Stimulated activated CD4-positive, alpha-beta T cell treated with anti-CD3 and anti-CD28 coated beads, Interleukin-2, amount 100 ng/mL, for 48 hours (primary cell): ENCODE measurements around the gene FXYD7.
"Not testable (repeated sequence)": the region's sequence is repeated elsewhere in the genome, so short reads cannot be mapped to it uniquely, and the experiment has no call there.

ENCODE experiments used
- DNase-seq, 2 donors: peaks; one replicate each; pipeline ENCODE4 v3.0.0-alpha.2; 2020

Gene FXYD7

GRCh38 chr19:35146746-35147459 lies 3.8 kb downstream of the FXYD7 start:
- no peak for DNase-seq

- no peak for DNase-seq
Observed at GRCh38 chr19:35149463-35149862, 6.4 kb downstream of the FXYD7 start.

DNA sequence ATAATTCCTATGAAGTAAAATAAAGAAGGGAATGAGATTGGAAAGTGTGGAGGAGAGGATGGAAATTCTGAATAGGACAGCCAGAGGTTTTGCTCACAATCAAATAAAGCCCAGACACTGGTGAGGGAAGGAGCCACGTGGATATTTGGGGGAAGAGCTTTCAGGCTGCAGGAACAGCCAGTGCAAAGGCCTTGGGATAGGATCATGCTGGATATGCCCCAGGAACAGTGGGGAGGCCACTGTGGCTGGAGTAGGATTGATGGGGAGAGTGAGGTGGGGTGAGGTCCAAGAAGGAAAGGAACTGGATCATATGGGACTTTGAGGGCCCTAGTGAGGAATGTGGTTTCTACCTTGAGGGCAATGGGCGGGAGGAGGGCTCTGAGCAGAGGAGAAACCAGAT lies 7.4 kb downstream of the FXYD7 start:
- DNase-seq = no peak

DNA sequence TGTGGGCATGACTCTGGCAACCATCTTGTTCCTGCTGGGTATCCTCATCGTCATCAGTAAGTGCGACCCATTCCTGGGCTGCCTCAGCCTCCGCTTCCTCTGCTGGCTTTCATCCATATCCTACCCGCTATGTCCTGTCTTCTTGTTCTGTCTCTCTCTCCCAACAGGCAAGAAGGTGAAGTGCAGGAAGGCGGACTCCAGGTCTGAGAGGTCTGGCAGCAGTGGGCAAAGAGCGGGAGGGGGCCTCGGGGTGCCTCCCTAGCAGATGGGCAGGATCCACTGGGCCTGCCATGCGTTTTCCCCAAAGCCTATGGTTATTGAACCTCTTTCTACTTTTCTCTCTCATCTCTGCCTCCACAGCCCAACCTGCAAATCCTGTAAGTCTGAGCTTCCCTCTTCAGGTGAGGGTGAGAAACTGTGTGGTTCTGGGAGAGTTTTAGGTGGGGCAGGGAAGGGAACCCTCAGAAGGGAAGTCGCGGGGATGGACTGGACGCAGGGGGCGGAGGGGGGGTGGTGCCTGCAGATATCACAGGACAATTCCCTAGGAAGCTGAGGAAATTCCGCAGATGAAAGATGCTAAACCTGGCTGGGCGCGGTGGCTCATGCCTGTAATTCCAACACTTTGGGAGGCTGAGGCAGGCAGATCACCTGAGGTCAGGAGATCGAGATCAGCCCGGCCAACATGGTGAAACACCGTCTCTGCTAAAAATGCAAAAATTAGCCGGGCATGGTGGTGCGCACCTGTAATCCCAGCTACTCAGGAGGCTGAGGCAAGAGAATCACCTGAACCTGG lies 8.4 kb downstream of the FXYD7 start:
- DNase-seq = no peak

DNA sequence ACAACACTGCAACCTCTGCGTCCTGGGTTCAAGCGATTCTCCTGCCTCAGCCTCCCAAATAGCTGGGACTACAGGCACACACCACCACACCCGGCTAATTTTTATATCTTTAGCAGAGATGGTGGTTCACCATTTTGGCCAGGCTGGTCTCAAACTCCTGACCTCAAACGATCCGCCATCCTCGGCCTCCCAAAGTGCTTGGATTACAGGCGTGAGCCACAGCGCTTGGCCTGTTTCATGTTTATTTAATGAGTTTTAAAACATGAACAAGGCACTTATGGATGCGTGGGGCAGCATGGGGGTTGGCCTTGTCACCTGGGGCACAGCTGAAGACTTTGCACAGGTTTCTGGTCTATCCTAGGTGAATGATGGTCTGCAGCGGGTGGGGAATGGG lies 10.1 kb downstream of the FXYD7 start:
- DNase-seq = not testable (repeated sequence)

- peak; percentile 73 to 74 for DNase-seq
Observed at GRCh38 chr19:35153701-35154524, 10.9 kb downstream of the FXYD7 start.

GRCh38 chr19:35154525-35155406 lies 11.7 kb downstream of the FXYD7 start, which contains the start of gene FXYD5:
FXYD5 (plus strand) TSS chr19:35154735; CDS start chr19:35155551, 816 bp downstream.
- peak; percentile 73 to 74 for DNase-seq

GRCh38 chr19:35155441-35155840 lies 12.4 kb downstream of the FXYD7 start:
- DNase-seq = no peak

- DNase-seq = no peak
Observed at GRCh38 chr19:35155981-35156672, 13.1 kb downstream of the FXYD7 start.

DNA sequence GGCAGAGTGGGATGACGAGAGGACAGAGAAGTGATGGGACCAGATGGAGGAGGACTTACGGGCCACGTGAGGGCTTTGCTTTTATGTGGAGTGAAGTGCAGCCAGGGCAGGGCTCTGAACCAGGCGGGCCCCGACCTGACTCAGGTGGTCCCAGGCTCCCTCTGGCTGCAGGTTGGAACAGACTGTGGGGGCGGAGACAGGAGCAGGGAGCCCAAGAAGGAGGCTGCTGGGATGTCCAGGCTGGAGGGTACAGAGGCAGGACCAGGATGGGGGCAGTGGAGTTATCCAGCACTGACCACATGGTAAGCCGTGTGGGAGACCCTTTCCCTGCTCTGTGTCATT lies 13.6 kb downstream of the FXYD7 start:
- no peak for DNase-seq

- DNase-seq = no peak
Observed at GRCh38 chr19:35157431-35157830, 14.4 kb downstream of the FXYD7 start.

DNA sequence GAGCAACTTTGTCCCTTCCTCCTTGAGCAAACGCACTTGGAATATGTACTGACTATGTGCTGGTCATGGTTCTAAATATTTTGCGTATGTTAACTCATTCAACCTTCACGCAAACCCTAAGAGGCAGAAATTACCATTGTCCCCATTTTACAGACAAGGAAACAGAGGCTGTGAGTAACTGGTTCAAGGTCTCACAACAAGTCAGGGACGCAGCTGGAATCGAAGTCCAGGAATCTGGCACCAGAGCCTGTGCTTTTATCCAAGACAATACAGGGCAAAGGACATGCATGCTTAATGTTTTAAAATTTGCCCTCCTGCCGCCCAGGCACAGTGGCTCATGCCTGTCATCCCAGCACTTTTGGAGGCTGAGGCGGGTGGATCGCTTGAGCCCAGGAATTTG lies 16.6 kb downstream of the FXYD7 start:
- no peak for DNase-seq

GRCh38 chr19:35160629-35161433 lies 17.8 kb downstream of the FXYD7 start:
- DNase-seq = no peak

DNA sequence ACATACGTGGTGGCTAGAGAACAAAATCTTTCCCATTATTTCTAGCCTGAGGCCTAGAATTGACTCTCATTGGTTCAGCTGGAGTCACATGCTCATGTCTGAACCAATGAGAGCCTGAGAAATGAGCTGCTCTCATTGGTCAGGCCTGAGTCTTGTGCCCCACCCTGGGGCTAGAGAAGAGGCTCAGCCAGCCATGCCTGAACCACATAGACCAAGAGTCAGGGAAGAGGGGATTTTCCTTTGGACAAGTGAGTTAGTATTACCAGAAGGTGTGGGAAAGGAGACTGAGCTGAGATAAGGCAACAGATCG lies 18.3 kb downstream of the FXYD7 start:
- no peak for DNase-seq

DNA sequence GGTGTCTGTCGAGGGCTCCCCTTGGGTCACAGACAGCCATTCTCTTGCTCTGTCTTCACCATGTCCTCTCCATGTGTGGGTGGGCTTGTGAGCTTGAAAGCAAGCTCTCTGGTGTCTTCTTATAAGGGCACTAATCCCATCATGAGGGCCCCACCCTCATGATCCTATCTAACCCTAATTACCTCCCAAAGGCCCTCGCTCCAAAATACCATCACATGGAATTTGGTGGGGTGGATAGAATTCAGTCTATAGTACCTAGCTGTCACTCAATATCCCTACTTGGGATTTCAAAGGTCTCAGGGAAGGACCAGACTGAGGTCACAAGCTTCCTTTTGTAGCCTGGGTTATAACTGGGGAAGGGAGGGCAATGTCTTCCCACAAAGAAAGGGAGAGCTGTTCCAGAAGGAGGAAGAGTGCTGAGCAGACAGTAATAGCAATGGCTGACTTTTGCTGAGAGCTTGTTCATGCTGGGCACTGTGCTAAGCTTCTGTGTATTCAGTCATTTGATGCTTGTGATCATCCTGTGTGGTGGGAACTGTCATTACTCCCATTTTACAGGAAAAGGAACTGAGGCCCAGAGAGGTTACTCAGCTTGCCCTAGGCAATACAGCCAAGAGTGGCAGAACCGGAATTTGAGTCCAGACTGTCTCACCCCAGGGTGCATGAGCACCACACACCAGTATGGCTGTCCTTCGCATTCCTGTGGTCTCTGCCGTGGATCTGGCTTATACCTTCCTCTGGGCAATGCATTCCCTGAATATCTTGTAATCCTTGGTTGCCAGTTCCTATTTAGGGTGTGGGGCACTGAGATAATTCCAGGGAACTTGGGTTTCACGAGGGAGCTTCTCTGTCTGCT lies 19.6 kb downstream of the FXYD7 start:
- no peak for DNase-seq

- DNase-seq = no peak
Observed at GRCh38 chr19:35164418-35164817, 21.4 kb downstream of the FXYD7 start.

DNA sequence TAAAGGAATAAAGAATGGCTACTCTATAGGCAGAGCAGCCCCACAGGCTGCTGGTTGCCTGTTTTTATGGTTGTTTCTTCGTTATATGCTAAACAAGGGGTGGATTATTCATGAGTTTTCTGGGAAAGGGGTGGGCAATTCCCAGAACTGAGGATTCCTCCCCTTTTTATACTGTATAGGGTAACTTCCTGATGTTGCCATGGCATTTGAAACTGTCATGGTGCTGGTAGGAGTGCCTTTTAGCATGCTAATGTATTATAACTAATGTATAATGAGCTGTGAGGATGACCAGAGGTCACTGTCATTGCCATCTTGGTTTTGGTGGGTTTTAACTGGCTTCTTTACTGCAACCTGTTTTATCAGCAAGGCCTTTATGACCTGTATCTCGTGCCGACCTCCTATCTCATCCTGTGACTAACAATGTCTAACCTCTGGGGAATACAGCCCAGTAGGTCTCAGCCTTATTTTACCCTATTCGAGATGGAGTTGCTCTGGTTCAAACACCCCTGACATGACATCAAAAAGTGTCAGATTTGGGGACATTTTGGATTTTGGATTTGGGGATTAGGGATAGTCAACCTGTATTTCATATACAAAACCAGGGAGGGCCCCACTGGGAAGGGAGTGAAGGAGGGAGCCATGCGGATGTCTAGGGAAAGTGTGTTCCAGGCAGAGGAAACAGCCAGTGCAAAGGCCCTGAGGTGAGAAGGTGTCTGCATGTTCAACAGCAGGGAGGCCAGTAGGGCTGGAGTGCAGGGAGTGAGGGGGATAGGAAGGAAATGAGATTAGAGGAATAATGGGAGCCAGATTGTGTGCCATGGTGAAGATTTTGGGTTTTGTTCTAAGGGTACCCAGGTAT lies 22.4 kb downstream of the FXYD7 start:
- DNase-seq = no peak

- no peak for DNase-seq
Observed at GRCh38 chr19:35166100-35167063, 23.3 kb downstream of the FXYD7 start.
